ENCODE data around the gene ZNF778.
"Not testable (repeated sequence)": the region's sequence is repeated elsewhere in the genome, so short reads cannot be mapped to it uniquely, and the experiment has no call there.

The ZNF778 gene

DNA sequence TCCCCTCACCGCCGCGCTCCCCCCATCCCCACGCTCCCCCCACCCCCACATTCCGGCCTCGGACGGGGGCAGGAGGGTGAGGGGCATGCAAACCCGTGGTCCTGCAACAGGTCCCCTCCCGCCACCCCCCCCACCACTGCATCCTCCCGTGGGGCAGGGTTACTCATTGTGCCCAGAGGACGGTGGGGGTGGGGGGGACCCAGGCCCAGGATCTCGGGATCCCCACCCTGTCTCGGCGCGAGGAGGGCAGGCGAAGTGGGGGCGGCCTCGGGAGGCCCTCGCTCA lies 25.7 kb upstream of the ZNF778 start:
- Histone ChIP-seq H3K36me3 (ENCODE audit: insufficient read depth, low read length) (no peaks in the 10 kb centered on the region), H2AFZ (ENCODE audit: low read depth, low read length) (peak overlapping the region; percentile 33; the same call in 1 of the 2 replicates), H3K9ac (ENCODE audit: low read depth, low read length) (0 out of 2 replicates have a peak overlapping the region, but pooled peaks have one; percentile 21), H3K79me2 (ENCODE audit: insufficient read depth, low read length) (no peaks in the 10 kb centered on the region), H3K27ac (ENCODE audit: low read length) (no peak overlapping the region), H3K4me2 (ENCODE audit: insufficient read depth, low read length) (peak overlapping the region; percentile 68), H3K4me3 (ENCODE audit: low read depth in 1 of 2, low read length in 2 of 2) (peak overlapping the region in 1 of 2 experiments; percentile 49; a peak in 2 of 4 replicates), H3K9me3 (ENCODE audit: insufficient read depth, low read length, severe bottlenecking) (no peaks in the 10 kb centered on the region), H3K4me1 (ENCODE audit: insufficient read depth, low read length) (peaks cover 5% of the 10 kb centered on the region), H3K27me3 (ENCODE audit: insufficient read depth, low read length, poor library complexity) (no peaks in the 10 kb centered on the region), H4K20me1 (ENCODE audit: insufficient read depth, low read length) (peaks cover 15% of the 10 kb centered on the region)
- DNase-seq (no peak), ATAC-seq (ENCODE audit: insufficient read depth, low read depth) (no peak)
- TF ChIP-seq, protein P1, sequence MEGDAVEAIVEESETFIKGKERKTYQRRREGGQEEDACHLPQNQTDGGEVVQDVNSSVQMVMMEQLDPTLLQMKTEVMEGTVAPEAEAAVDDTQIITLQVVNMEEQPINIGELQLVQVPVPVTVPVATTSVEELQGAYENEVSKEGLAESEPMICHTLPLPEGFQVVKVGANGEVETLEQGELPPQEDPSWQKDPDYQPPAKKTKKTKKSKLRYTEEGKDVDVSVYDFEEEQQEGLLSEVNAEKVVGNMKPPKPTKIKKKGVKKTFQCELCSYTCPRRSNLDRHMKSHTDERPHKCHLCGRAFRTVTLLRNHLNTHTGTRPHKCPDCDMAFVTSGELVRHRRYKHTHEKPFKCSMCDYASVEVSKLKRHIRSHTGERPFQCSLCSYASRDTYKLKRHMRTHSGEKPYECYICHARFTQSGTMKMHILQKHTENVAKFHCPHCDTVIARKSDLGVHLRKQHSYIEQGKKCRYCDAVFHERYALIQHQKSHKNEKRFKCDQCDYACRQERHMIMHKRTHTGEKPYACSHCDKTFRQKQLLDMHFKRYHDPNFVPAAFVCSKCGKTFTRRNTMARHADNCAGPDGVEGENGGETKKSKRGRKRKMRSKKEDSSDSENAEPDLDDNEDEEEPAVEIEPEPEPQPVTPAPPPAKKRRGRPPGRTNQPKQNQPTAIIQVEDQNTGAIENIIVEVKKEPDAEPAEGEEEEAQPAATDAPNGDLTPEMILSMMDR (IDR thresholded peaks at IDR 0.05; ENCODE audit: borderline replicate concordance, extremely low read depth, low read length, poor library complexity, severe bottlenecking), result no peak
- no peak for TF ChIP-seq EZH2 (IDR thresholded peaks at IDR 0.05; ENCODE audit: borderline replicate concordance, low read depth, low read length, severe bottlenecking)

DNA sequence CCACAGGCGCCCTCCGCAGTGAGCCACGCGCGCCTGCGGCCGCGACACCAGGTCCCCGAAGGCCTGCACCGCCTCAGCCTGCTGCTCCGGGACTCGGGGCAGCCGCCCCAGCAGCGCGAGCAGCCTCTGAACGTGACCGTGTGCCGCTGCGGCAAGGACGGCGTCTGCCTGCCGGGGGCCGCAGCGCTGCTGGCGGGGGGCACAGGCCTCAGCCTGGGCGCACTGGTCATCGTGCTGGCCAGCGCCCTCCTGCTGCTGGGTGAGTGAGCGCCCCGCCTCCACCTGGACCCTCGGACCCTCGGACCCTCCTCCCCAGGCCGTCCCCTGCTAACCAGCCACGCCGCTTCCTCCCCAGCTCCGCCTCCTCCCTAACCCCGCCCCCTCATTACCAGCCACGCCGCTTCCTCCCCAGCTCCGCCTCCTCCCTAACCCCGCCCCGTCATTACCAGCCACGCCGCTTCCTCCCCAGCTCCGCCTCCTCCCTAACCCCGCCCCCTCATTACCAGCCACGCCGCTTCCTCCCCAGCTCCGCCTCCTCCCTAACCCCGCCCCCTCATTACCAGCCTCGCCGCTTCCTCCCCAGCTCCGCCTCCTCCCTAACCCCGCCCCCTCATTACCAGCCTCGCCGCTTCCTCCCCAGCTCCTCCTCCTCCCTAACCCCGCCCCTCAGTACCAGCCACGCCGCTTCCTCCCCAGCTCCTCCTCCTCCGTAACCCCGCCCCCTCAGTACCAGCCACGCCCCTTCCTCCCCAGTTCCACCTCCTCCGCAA lies 25.1 kb upstream of the ZNF778 start:
- peak; percentile 44 for ATAC-seq (ENCODE audit: insufficient read depth, low read depth)
- H3K79me2 ChIP-seq (ENCODE audit: insufficient read depth, low read length); H3K4me1 ChIP-seq (ENCODE audit: insufficient read depth, low read length); H3K36me3 ChIP-seq (ENCODE audit: insufficient read depth, low read length); H4K20me1 ChIP-seq (ENCODE audit: insufficient read depth, low read length); H3K9me3 ChIP-seq (ENCODE audit: insufficient read depth, low read length, severe bottlenecking); H3K27ac ChIP-seq (ENCODE audit: low read length); H3K27me3 ChIP-seq (ENCODE audit: insufficient read depth, low read length, poor library complexity): not testable (repeated sequence)
- H3K4me3 ChIP-seq (ENCODE audit: low read depth in 1 of 2, low read length in 2 of 2), result peak overlapping the region in 1 of 2 experiments; percentile 49; a peak in 2 of 4 replicates
- 0 out of 2 replicates have a peak overlapping the region, but pooled peaks have one; percentile 21 for H3K9ac ChIP-seq (ENCODE audit: low read depth, low read length)
- H3K4me2 ChIP-seq (ENCODE audit: insufficient read depth, low read length), result peak overlapping the region; percentile 68
- peak; percentile 83 for DNase-seq
- peak overlapping the region; percentile 33; the same call in 1 of the 2 replicates for H2AFZ ChIP-seq (ENCODE audit: low read depth, low read length)

- H3K4me2 ChIP-seq (ENCODE audit: insufficient read depth, low read length), result no peak overlapping the region; the same call in 1 of the 2 replicates
Measured at GRCh38 chr16:89192956-89193575, 24.4 kb upstream of the ZNF778 start.

More at GRCh38 chr16:89192956-89193575, 24.4 kb upstream of the ZNF778 start:
- Histone ChIP-seq H3K79me2 (ENCODE audit: insufficient read depth, low read length) (no peaks in the 10 kb centered on the region), H3K27me3 (ENCODE audit: insufficient read depth, low read length, poor library complexity) (no peaks in the 10 kb centered on the region), H3K9me3 (ENCODE audit: insufficient read depth, low read length, severe bottlenecking) (no peaks in the 10 kb centered on the region), H3K36me3 (ENCODE audit: insufficient read depth, low read length) (no peaks in the 10 kb centered on the region), H4K20me1 (ENCODE audit: insufficient read depth, low read length) (peaks cover 6% of the 10 kb centered on the region), H2AFZ (ENCODE audit: low read depth, low read length) (no peak overlapping the region), H3K4me1 (ENCODE audit: insufficient read depth, low read length) (peaks cover 5% of the 10 kb centered on the region), H3K4me3 (ENCODE audit: low read depth in 1 of 2, low read length in 2 of 2) (no peak overlapping the region), H3K9ac (ENCODE audit: low read depth, low read length) (no peak overlapping the region), H3K27ac (ENCODE audit: low read length) (no peak overlapping the region)
- DNase-seq, result peak; percentile 88
- peak; percentile 79 for ATAC-seq (ENCODE audit: insufficient read depth, low read depth)
- TF ChIP-seq, protein P1 (IDR thresholded peaks at IDR 0.05; ENCODE audit: borderline replicate concordance, extremely low read depth, low read length, poor library complexity, severe bottlenecking), result no peak
- no peak for TF ChIP-seq EZH2 (IDR thresholded peaks at IDR 0.05; ENCODE audit: borderline replicate concordance, low read depth, low read length, severe bottlenecking)
